HEK293 (cell line): ENCODE results near the gene DCUN1D5.

Source experiments
- CTCF ChIA-PET: fragments of 350-600 bp; formaldehyde crosslinking; extraction: SDS; loops from one replicate; lab custom pipeline; 2021; ENCODE audit warnings: antibody characterized with exemption; lab: Yijun Ruan, JAX
- POLR2A ChIA-PET: fragments of 300-600 bp; formaldehyde crosslinking; extraction: SDS; loops from one replicate; lab custom pipeline; 2020; ENCODE audit warnings: antibody characterized with exemption, inconsistent platforms; lab: Yijun Ruan, JAX
- H3K27ac ChIP-seq: fragments of 200-500 bp; sonication (Bioruptor generic); 2 replicates; pipeline ENCODE4 v1.5.1; 2014; ENCODE audit warnings: low read depth, low read length, control low read depth, inconsistent platforms; ENCODE audit errors: extremely low read depth
- H3K36me3 ChIP-seq, 2 experiments: fragments of 200-500 bp in 1 of 2; sonication (Bioruptor generic) in 1 of 2; 1 replicate in 1 of 2; 2 replicates in 1 of 2; pipeline ENCODE4 v1.5.1; 2014 to 2017; ENCODE audit warnings: inconsistent platforms in 2 of 2, low read length in 2 of 2; ENCODE audit not compliant: control insufficient read depth in 2 of 2, insufficient read depth in 1 of 2
- H3K4me1 ChIP-seq: fragments of 200-500 bp; sonication (Bioruptor generic); 2 replicates; pipeline ENCODE4 v1.5.1; 2014; ENCODE audit warnings: mild to moderate bottlenecking, low read length, inconsistent platforms; ENCODE audit not compliant: control insufficient read depth, insufficient read depth
- H3K4me3 ChIP-seq: 2 replicates; pipeline ENCODE4 v1.5.1; 2011; ENCODE audit warnings: low read depth, mild to moderate bottlenecking, control low read depth, low read length, moderate library complexity
- H3K9me3 ChIP-seq: fragments of 200-500 bp; sonication (Bioruptor generic); 2 replicates; pipeline ENCODE4 v1.5.1; 2014; ENCODE audit warnings: low read depth, low read length, inconsistent platforms; ENCODE audit not compliant: control insufficient read depth, insufficient read depth
- BCL6B ChIP-seq: fragments of 450-650 bp; formaldehyde crosslinking; IDR thresholded peaks from 2 replicates; pipeline ENCODE4 v1.5.1; 2017; ENCODE audit warnings: missing biosample characterization, missing genetic modification characterization
- GFI1B ChIP-seq: fragments of 450-650 bp; formaldehyde crosslinking; IDR thresholded peaks from 2 replicates; pipeline ENCODE4 v1.5.1; 2016; ENCODE audit warnings: missing biosample characterization, missing genetic modification characterization
- GLI2 ChIP-seq: fragments of 450-650 bp; formaldehyde crosslinking; IDR thresholded peaks from 2 replicates; pipeline ENCODE4; 2017; ENCODE audit warnings: missing biosample characterization, missing genetic modification characterization, low read depth, borderline replicate concordance
- GLIS1 ChIP-seq: fragments of 450-650 bp; formaldehyde crosslinking; IDR thresholded peaks from 2 replicates; pipeline ENCODE4 v1.5.1; 2016; ENCODE audit warnings: missing biosample characterization, missing genetic modification characterization
- KLF10 ChIP-seq: fragments of 450-650 bp; IDR thresholded peaks from 2 replicates; pipeline ENCODE4 v1.5.1; 2018; ENCODE audit warnings: missing biosample characterization, mild to moderate bottlenecking, missing genetic modification characterization
- KLF8 ChIP-seq: fragments of 450-650 bp; formaldehyde crosslinking; IDR thresholded peaks from 2 replicates; pipeline ENCODE4 v1.5.1; 2016; ENCODE audit warnings: missing biosample characterization, missing genetic modification characterization
- MYNN ChIP-seq: fragments of 450-650 bp; formaldehyde crosslinking; IDR thresholded peaks from 2 replicates; pipeline ENCODE4 v1.5.1; 2016; ENCODE audit warnings: missing biosample characterization, missing genetic modification characterization, borderline replicate concordance
- PBX3 ChIP-seq: sonication (generic); formaldehyde crosslinking; IDR thresholded peaks from 2 replicates; pipeline ENCODE4 v1.8.1; 2022; ENCODE audit warnings: mild to moderate bottlenecking, moderate library complexity, missing genetic modification reagents
- PRDM1 ChIP-seq: fragments of 450-650 bp; formaldehyde crosslinking; IDR thresholded peaks from 2 replicates; pipeline ENCODE4; 2016; ENCODE audit warnings: missing biosample characterization, missing genetic modification characterization
- PRDM6 ChIP-seq: fragments of 450-650 bp; formaldehyde crosslinking; IDR thresholded peaks from 2 replicates; pipeline ENCODE4 v1.5.1; 2017; ENCODE audit warnings: missing biosample characterization, missing genetic modification characterization
- SCRT1 ChIP-seq: fragments of 450-650 bp; formaldehyde crosslinking; IDR thresholded peaks from 2 replicates; pipeline ENCODE4 v1.5.1; 2016; ENCODE audit warnings: missing biosample characterization, missing genetic modification characterization, borderline replicate concordance
- SCRT2 ChIP-seq: fragments of 450-650 bp; formaldehyde crosslinking; IDR thresholded peaks from 2 replicates; pipeline ENCODE4 v1.5.1; 2016; ENCODE audit warnings: missing biosample characterization, missing genetic modification characterization
- ZBTB1 ChIP-seq: fragments of 450-650 bp; formaldehyde crosslinking; IDR thresholded peaks from 2 replicates; pipeline ENCODE4 v1.5.1; 2016; ENCODE audit warnings: missing biosample characterization, missing genetic modification characterization
- ZBTB10 ChIP-seq: fragments of 450-650 bp; formaldehyde crosslinking; IDR thresholded peaks from 2 replicates; pipeline ENCODE4 v1.5.1; 2016; ENCODE audit warnings: missing biosample characterization, missing genetic modification characterization
- ZEB2 ChIP-seq: fragments of 450-650 bp; formaldehyde crosslinking; IDR thresholded peaks from 2 replicates; pipeline ENCODE4 v1.5.1; 2016; ENCODE audit warnings: missing biosample characterization, missing genetic modification characterization
- ZFP3 ChIP-seq: fragments of 450-650 bp; formaldehyde crosslinking; IDR thresholded peaks from 2 replicates; pipeline ENCODE4 v1.5.1; 2016; ENCODE audit warnings: low read depth, missing biosample characterization, missing genetic modification characterization
- ZNF121 ChIP-seq: fragments of 450-650 bp; formaldehyde crosslinking; IDR thresholded peaks from 2 replicates; pipeline ENCODE4 v1.5.1; 2016; ENCODE audit warnings: missing biosample characterization, missing genetic modification characterization
- ZNF133 ChIP-seq: fragments of 450-650 bp; formaldehyde crosslinking; IDR thresholded peaks from 2 replicates; pipeline ENCODE4 v1.5.1; 2016; ENCODE audit warnings: missing biosample characterization, missing genetic modification characterization
- ZNF202 ChIP-seq: fragments of 450-650 bp; formaldehyde crosslinking; IDR thresholded peaks from 2 replicates; pipeline ENCODE4 v1.5.1; 2016; ENCODE audit warnings: missing biosample characterization, missing genetic modification characterization, borderline replicate concordance
- ZNF26 ChIP-seq: fragments of 450-650 bp; formaldehyde crosslinking; IDR thresholded peaks from 2 replicates; pipeline ENCODE4 v1.5.1; 2016; ENCODE audit warnings: missing biosample characterization, missing genetic modification characterization
- ZNF266 ChIP-seq: fragments of 450-650 bp; formaldehyde crosslinking; IDR thresholded peaks from 2 replicates; pipeline ENCODE4 v1.5.1; 2016; ENCODE audit warnings: missing biosample characterization, missing genetic modification characterization, low read depth
- ZNF350 ChIP-seq: fragments of 450-650 bp; formaldehyde crosslinking; IDR thresholded peaks from 2 replicates; pipeline ENCODE4 v1.5.0; 2017; ENCODE audit warnings: missing biosample characterization, mild to moderate bottlenecking, missing genetic modification characterization
- ZNF426 ChIP-seq: fragments of 450-650 bp; formaldehyde crosslinking; IDR thresholded peaks from 2 replicates; pipeline ENCODE4 v1.5.1; 2017; ENCODE audit warnings: missing biosample characterization, missing genetic modification characterization, mild to moderate bottlenecking, inconsistent platforms, moderate library complexity
- ZNF529 ChIP-seq: fragments of 450-650 bp; formaldehyde crosslinking; IDR thresholded peaks from 2 replicates; pipeline ENCODE4 v1.5.1; 2017; ENCODE audit warnings: missing genetic modification characterization, missing biosample characterization; ENCODE audit not compliant: insufficient replicate concordance
- ZNF548 ChIP-seq: fragments of 450-650 bp; formaldehyde crosslinking; IDR thresholded peaks from 2 replicates; pipeline ENCODE4 v1.5.1; 2016; ENCODE audit warnings: missing biosample characterization, missing genetic modification characterization
- ZNF580 ChIP-seq: fragments of 450-650 bp; formaldehyde crosslinking; IDR thresholded peaks from 2 replicates; pipeline ENCODE4 v1.5.1; 2016; ENCODE audit warnings: missing biosample characterization, missing genetic modification characterization
- ZNF660 ChIP-seq: fragments of 450-650 bp; IDR thresholded peaks from 2 replicates; pipeline ENCODE4 v1.5.1; 2018; ENCODE audit warnings: missing biosample characterization, mild to moderate bottlenecking, missing genetic modification characterization
- ZNF76 ChIP-seq: fragments of 450-650 bp; formaldehyde crosslinking; IDR thresholded peaks from 2 replicates; pipeline ENCODE4; 2016; ENCODE audit warnings: low read depth, missing biosample characterization, missing genetic modification characterization, borderline replicate concordance
- ZNF785 ChIP-seq: fragments of 450-650 bp; formaldehyde crosslinking; IDR thresholded peaks from 2 replicates; pipeline ENCODE4 v1.5.1; 2016; ENCODE audit warnings: missing biosample characterization, missing genetic modification characterization
- ZNF792 ChIP-seq: fragments of 450-650 bp; formaldehyde crosslinking; IDR thresholded peaks from 2 replicates; pipeline ENCODE4 v1.5.1; 2016; ENCODE audit warnings: missing biosample characterization, missing genetic modification characterization

Gene DCUN1D5

GRCh38 chr11:103091801-103092524 lies at the start of gene DCUN1D5:
DCUN1D5 (minus strand) TSS chr11:103092160; CDS start chr11:103091872, 288 bp downstream.
- H3K36me3 ChIP-seq: peaks cover 0 to 16% of the 10 kb centered on the region in 2 experiments; a peak in 2 of 3 replicates
- CTCF ChIA-PET: interaction anchor here (0.6 to 1.5 kb wide), 5 partner anchors 11 to 39 kb away, joined by 3 to 11 read pairs (median 3); partner anchors contain the start of gene DYNC2H1
- no peak for TF ChIP-seq ZNF548 (tag by site-specific recombination)
- TF ChIP-seq ZNF529 (tag by site-specific recombination): no peak
- TF ChIP-seq ZNF792: no peak
- no peak for TF ChIP-seq ZNF350 (tag by site-specific recombination)
- no peak for TF ChIP-seq ZNF266 (tag by site-specific recombination)
- TF ChIP-seq MYNN (tag by site-specific recombination): no peak
- no peak for TF ChIP-seq GLIS1 (tag by site-specific recombination)
- no peak for TF ChIP-seq SCRT1
- TF ChIP-seq ZFP3: no peak
- TF ChIP-seq ZNF660 (tag by site-specific recombination): no peak
- TF ChIP-seq PRDM6 (tag by site-specific recombination): no peak
- TF ChIP-seq PBX3 (CRISPR knock-in tag): no peak
- no peak for TF ChIP-seq ZNF26
- no peak for TF ChIP-seq ZNF785 (tag by site-specific recombination)
- peak; percentile 34; the same call in 1 of the 2 replicates for TF ChIP-seq ZNF76
- no peak for TF ChIP-seq ZNF426
- no peak for TF ChIP-seq ZNF202 (tag by site-specific recombination)
- TF ChIP-seq ZNF580 (tag by site-specific recombination): peak; percentile 93
- TF ChIP-seq KLF8 (tag by site-specific recombination): 0 out of 2 replicates have a peak, but pooled peaks have one; percentile 27
- TF ChIP-seq KLF10 (tag by site-specific recombination): no peak
- no peak for TF ChIP-seq ZNF121 (tag by site-specific recombination)
- no peak for TF ChIP-seq BCL6B (tag by site-specific recombination)
- no peak for TF ChIP-seq ZNF133 (tag by site-specific recombination)
- TF ChIP-seq SCRT2: no peak
- TF ChIP-seq ZEB2 (tag by site-specific recombination): peak; percentile 94
- no peak for TF ChIP-seq PRDM1 (tag by site-specific recombination)
- no peak for TF ChIP-seq ZBTB10 (tag by site-specific recombination)
- TF ChIP-seq GLI2 (tag by site-specific recombination): no peak
- no peak for TF ChIP-seq ZBTB1 (tag by site-specific recombination)
- TF ChIP-seq GFI1B: no peak

More at GRCh38 chr11:103091801-103092524, at the start of gene DCUN1D5:
- Histone ChIP-seq H3K4me3 (peak within 1 kb of the TSS; percentile 90), H3K9me3 (no peaks in the 10 kb centered on the region), H3K27ac (peak within 1 kb of the TSS; percentile 78), H3K4me1 (no peaks in the 10 kb centered on the region)
- POLR2A ChIA-PET: interaction anchor here (0.5 to 2.9 kb wide), 10 partner anchors 8 to 32 kb away, joined by 3 to 47 read pairs (median 5); partner anchors contain the start of gene DYNC2H1
